Measurements from ENCODE around the gene STXBP6. TPM values are rescaled to one million over a fixed set of nuclear protein-coding genes. Genes with fewer than 3 reads are reported as not detected.

STXBP6 gene
- total and polyA plus RNA-seq, 9 donors, result 17.5 to 33.5 (median 25.6) TPM

DNA sequence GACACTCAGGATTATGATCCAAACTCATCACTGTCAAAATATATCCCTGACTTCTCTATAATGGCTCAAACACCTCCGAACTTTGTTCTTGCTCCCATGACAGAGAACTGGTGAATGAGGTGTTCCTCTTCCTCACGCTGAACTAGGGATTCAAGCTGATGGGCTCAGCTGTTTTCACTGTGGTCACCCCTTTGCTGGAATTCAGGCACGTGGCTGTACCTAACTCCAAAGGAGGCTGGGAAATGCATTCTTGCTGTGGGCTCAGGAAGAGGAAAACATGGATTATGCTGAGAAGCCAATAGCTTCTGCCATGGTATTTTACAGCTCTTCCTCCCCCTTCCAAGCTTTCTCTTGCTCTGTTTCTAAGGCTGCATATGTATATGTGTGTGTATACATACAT lies 43.9 kb downstream of the STXBP6 start:
- Histone ChIP-seq H3K27ac (ENCODE audit: low read length) (no peak overlapping the region), H3K9me3 (replicated peaks; ENCODE audit: control insufficient read depth, low read depth, low read length) (no peaks in the 10 kb centered on the region), H3K36me3 (ENCODE audit: control insufficient read depth, insufficient read depth, low read length) (no peaks in the 10 kb centered on the region), H3K4me3 (ENCODE audit: low read length) (no peak overlapping the region), H3K27me3 (ENCODE audit: control insufficient read depth, insufficient read depth, low read length) (no peaks in the 10 kb centered on the region), H3K4me1 (ENCODE audit: control insufficient read depth, insufficient read depth, low read length) (peaks cover 26% of the 10 kb centered on the region)
- 100% methylated on average over 1 of the region's 3 CpGs for WGBS (ENCODE audit: insufficient coverage)
- DNase-seq, result no peak

DNA sequence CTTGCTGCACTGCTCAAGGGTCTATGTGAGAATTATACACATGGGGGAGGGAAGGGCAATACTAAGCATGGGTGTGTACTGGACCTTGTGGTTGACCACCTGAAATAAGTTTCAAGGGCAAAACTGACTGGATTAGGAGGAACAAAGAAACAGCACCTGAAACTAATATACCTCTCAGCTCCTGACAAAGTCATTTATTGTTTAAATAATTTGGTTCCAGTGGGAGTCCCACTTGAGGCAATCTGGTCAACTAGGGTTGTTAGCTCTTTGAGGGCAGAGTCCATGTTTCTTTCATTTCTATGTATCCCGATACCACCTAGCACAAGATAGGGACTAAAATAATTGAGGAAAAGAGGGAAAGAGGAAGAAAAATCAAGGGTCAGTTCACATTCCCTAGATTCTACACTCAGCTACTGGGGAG lies 45.5 kb downstream of the STXBP6 start:
- Histone ChIP-seq H3K9me3 (replicated peaks; ENCODE audit: control insufficient read depth, low read depth, low read length) (no peaks in the 10 kb centered on the region), H3K36me3 (ENCODE audit: control insufficient read depth, insufficient read depth, low read length) (no peaks in the 10 kb centered on the region), H3K27me3 (ENCODE audit: control insufficient read depth, insufficient read depth, low read length) (no peaks in the 10 kb centered on the region), H3K4me3 (ENCODE audit: low read length) (no peak overlapping the region), H3K4me1 (ENCODE audit: control insufficient read depth, insufficient read depth, low read length) (peaks cover 18% of the 10 kb centered on the region), H3K27ac (ENCODE audit: low read length) (no peak overlapping the region)
- no peak for DNase-seq
- WGBS (ENCODE audit: insufficient coverage), result no CpG with 5 or more reads among the region's 1 CpG

DNA sequence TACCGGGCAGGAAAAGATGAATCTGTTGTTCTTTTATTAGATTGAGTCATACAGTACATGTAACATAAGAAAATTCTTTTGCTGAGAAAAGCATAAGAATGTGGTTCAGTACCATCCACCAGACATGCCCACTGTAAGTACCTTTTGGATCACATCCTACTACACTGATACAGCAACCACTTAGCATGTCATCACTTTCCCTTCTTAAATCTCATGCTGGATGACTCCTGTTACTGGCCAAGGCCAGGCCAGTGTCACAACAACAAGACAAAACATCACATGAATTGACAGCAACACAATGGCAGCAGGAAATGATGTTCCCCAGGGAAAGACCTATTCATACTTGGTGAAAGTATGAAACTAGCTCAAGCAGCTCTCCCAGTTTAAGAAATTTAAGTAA lies 46.4 kb downstream of the STXBP6 start:
- H3K9me3 ChIP-seq (replicated peaks; ENCODE audit: control insufficient read depth, low read depth, low read length), result peaks cover 4% of the 10 kb centered on the region
- H3K4me3 ChIP-seq (ENCODE audit: low read length), result no peak overlapping the region
- no peaks in the 10 kb centered on the region for H3K27me3 ChIP-seq (ENCODE audit: control insufficient read depth, insufficient read depth, low read length)
- DNase-seq, result no peak
- no peak overlapping the region for H3K27ac ChIP-seq (ENCODE audit: low read length)
- no CpG with 5 or more reads among the region's 1 CpG for WGBS (ENCODE audit: insufficient coverage)
- H3K4me1 ChIP-seq (ENCODE audit: control insufficient read depth, insufficient read depth, low read length), result peaks cover 18% of the 10 kb centered on the region
- no peaks in the 10 kb centered on the region for H3K36me3 ChIP-seq (ENCODE audit: control insufficient read depth, insufficient read depth, low read length)

DNA sequence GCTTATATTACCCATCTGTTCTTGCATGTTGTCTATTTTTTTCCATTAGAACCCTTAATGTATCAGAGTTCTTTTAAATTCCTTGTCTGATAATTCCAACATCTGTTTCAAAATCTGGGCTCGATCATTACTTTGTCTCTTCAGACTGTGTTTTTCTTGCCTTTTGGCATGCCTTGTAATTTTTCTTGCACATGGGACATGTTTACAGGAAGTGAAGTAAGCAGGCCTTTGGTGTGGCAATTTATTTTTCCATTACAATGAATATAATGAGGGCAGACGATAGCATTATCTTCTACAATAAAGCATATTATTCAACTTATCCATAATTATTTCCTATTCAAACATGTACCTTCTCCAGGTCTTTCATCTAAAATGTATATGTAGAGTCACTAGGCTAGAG lies 48.3 kb downstream of the STXBP6 start:
- peak; percentile 95 for DNase-seq
- WGBS (ENCODE audit: insufficient coverage), result no CpG with 5 or more reads among the region's 2 CpGs
- Histone ChIP-seq H3K36me3 (ENCODE audit: control insufficient read depth, insufficient read depth, low read length) (no peaks in the 10 kb centered on the region), H3K4me3 (ENCODE audit: low read length) (no peak overlapping the region), H3K27ac (ENCODE audit: low read length) (peak overlapping the region; percentile 68), H3K4me1 (ENCODE audit: control insufficient read depth, insufficient read depth, low read length) (peaks cover 8% of the 10 kb centered on the region), H3K9me3 (replicated peaks; ENCODE audit: control insufficient read depth, low read depth, low read length) (peaks cover 4% of the 10 kb centered on the region), H3K27me3 (ENCODE audit: control insufficient read depth, insufficient read depth, low read length) (no peaks in the 10 kb centered on the region)

DNA sequence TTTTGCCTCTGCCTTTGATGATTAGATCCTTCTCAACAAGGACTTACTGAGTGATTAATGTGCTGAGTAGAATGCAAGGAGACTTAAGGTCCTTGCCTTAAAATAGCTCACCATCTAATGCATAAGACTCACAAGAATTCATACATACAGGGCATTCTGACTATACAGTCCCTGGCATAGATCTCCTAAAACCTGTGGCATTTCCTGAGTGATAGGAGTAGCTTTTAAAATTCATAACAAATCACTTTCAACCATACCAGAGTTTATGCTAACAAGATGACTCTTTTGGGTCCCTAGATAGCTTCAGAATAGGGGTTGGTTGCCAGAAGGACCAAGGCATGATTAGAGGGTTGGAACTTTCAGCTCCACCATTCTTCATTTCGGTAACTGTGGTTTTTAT lies 48.8 kb downstream of the STXBP6 start:
- DNase-seq, result no peak
- H3K36me3 ChIP-seq (ENCODE audit: control insufficient read depth, insufficient read depth, low read length), result no peaks in the 10 kb centered on the region
- no peak overlapping the region for H3K4me3 ChIP-seq (ENCODE audit: low read length)
- peaks cover 8% of the 10 kb centered on the region for H3K4me1 ChIP-seq (ENCODE audit: control insufficient read depth, insufficient read depth, low read length)
- peaks cover 4% of the 10 kb centered on the region for H3K9me3 ChIP-seq (replicated peaks; ENCODE audit: control insufficient read depth, low read depth, low read length)
- H3K27ac ChIP-seq (ENCODE audit: low read length), result peak overlapping the region; percentile 68
- no CpG with 5 or more reads among the region's 1 CpG for WGBS (ENCODE audit: insufficient coverage)
- no peaks in the 10 kb centered on the region for H3K27me3 ChIP-seq (ENCODE audit: control insufficient read depth, insufficient read depth, low read length)

DNA sequence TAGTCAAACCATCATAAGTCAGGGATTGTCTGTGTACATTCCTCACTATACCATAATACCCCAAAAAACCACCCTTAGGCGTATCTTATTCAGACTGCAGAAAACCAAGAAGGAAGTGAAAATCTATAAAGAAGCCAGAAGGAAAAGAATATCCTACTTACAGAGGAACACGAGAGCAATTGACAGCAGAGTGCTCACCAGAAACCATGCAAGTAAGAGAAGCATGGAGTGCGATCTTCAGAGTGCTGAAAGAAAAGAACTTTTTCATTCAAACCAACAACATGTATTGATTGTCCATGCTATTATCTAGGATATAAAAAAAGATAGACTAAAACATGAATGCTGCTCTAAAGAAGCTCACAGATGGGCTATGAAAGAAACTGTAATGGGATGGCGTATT lies 50.8 kb downstream of the STXBP6 start:
- no peak for DNase-seq
- no peak overlapping the region for H3K27ac ChIP-seq (ENCODE audit: low read length)
- H3K36me3 ChIP-seq (ENCODE audit: control insufficient read depth, insufficient read depth, low read length), result no peaks in the 10 kb centered on the region
- WGBS (ENCODE audit: insufficient coverage), result 100% methylated on average over 1 of the region's 4 CpGs
- H3K27me3 ChIP-seq (ENCODE audit: control insufficient read depth, insufficient read depth, low read length), result no peaks in the 10 kb centered on the region
- peaks cover 8% of the 10 kb centered on the region for H3K4me1 ChIP-seq (ENCODE audit: control insufficient read depth, insufficient read depth, low read length)
- H3K4me3 ChIP-seq (ENCODE audit: low read length), result no peak overlapping the region
- H3K9me3 ChIP-seq (replicated peaks; ENCODE audit: control insufficient read depth, low read depth, low read length), result peaks cover 4% of the 10 kb centered on the region

DNA sequence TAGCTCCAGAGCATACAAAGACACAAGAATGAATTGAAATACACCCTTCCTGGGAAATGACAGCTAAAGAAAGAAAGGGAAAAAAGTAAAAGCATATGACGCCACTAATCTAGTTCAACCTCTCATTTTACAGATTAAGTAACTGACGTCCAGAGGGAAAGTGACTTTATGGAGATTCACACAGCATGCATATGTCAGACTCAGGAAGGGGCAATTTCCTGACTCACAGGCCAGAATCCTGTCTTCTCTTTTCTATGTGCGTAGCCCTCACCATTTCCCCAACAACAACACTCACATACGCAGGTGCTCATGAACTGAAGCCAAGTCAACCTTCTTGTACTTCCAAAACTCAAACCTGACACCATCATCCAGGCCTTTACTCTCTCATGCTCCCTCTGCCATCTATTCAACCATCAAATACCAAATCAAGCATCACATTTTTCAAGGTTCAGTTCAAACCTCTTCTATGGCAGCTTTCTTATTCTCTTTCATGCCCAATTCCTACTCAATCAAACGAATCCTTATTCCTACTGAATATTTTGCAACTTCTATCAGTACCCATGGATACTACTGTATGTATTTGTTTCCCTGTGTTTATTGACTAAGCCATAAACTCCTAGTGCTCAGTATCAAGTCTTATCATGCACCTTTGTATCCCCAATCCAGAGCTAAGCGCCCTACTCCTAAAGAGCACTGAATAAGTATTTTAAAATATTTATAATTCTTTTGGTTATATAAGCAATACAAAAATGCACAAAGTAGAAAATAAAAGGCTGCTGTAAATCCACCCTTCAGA lies 52.8 kb downstream of the STXBP6 start:
- WGBS (ENCODE audit: insufficient coverage), result 68% methylated on average over 3 of the region's 6 CpGs
- H3K4me1 ChIP-seq (ENCODE audit: control insufficient read depth, insufficient read depth, low read length), result peaks cover 2% of the 10 kb centered on the region

DNA sequence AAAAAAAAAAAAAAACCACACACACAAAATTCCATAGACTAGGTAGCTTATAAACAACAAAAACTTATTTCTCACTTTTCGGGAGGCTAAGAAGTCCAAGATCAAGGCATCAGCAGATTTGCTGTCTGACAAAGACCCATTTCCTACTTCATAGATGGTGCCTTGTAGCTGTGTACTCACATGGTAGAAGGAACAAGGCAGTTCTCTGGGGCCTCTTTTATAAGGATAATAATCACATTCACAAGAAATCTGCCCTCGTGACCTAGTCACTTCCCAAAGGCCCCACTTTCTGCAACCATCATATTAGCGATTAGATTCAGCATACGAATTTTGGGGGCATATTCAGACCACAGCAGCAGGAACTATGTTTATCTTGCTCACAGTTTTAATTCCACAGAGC lies 54.9 kb downstream of the STXBP6 start:
- H3K9me3 ChIP-seq (replicated peaks; ENCODE audit: control insufficient read depth, low read depth, low read length), result peaks cover 4% of the 10 kb centered on the region
- H3K4me3 ChIP-seq (ENCODE audit: low read length), result no peak overlapping the region
- no peaks in the 10 kb centered on the region for H3K27me3 ChIP-seq (ENCODE audit: control insufficient read depth, insufficient read depth, low read length)
- no peaks in the 10 kb centered on the region for H3K36me3 ChIP-seq (ENCODE audit: control insufficient read depth, insufficient read depth, low read length)
- no peak for DNase-seq
- H3K4me1 ChIP-seq (ENCODE audit: control insufficient read depth, insufficient read depth, low read length), result no peaks in the 10 kb centered on the region
- WGBS (ENCODE audit: insufficient coverage), result no CpG with 5 or more reads among the region's 4 CpGs
- no peak overlapping the region for H3K27ac ChIP-seq (ENCODE audit: low read length)

More for the DNA sequence above, 52.8 kb downstream of the STXBP6 start:
- Histone ChIP-seq H3K27me3 (ENCODE audit: control insufficient read depth, insufficient read depth, low read length) (no peaks in the 10 kb centered on the region), H3K27ac (ENCODE audit: low read length) (no peak overlapping the region), H3K9me3 (replicated peaks; ENCODE audit: control insufficient read depth, low read depth, low read length) (peaks cover 4% of the 10 kb centered on the region), H3K4me3 (ENCODE audit: low read length) (no peak overlapping the region), H3K36me3 (ENCODE audit: control insufficient read depth, insufficient read depth, low read length) (no peaks in the 10 kb centered on the region)
- DNase-seq, result no peak

DNA sequence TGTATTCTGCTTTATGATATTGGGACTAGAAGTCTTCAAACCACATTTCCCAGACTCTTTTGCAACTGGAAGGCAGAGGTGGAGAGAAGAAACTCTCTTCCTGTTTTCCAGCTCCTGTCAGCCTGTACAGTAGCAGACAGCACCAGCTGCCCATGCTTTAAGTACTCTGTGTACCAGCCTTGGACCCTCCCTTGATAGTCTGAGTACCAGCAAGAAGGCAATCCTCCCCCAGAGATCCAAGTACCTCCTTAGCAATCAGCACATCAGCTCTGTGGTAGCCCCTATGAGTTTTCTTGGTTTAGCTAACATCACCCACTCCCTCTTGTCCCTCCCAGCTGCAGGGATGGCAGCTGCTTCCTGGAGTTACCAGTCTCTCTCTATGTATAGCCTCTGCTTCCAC lies 56.3 kb downstream of the STXBP6 start:
- DNase-seq, result no peak
- Histone ChIP-seq H3K36me3 (ENCODE audit: control insufficient read depth, insufficient read depth, low read length) (peaks cover 5% of the 10 kb centered on the region), H3K9me3 (replicated peaks; ENCODE audit: control insufficient read depth, low read depth, low read length) (no peaks in the 10 kb centered on the region), H3K27ac (ENCODE audit: low read length) (no peak overlapping the region), H3K4me3 (ENCODE audit: low read length) (no peak overlapping the region), H3K4me1 (ENCODE audit: control insufficient read depth, insufficient read depth, low read length) (no peaks in the 10 kb centered on the region), H3K27me3 (ENCODE audit: control insufficient read depth, insufficient read depth, low read length) (no peaks in the 10 kb centered on the region)

DNA sequence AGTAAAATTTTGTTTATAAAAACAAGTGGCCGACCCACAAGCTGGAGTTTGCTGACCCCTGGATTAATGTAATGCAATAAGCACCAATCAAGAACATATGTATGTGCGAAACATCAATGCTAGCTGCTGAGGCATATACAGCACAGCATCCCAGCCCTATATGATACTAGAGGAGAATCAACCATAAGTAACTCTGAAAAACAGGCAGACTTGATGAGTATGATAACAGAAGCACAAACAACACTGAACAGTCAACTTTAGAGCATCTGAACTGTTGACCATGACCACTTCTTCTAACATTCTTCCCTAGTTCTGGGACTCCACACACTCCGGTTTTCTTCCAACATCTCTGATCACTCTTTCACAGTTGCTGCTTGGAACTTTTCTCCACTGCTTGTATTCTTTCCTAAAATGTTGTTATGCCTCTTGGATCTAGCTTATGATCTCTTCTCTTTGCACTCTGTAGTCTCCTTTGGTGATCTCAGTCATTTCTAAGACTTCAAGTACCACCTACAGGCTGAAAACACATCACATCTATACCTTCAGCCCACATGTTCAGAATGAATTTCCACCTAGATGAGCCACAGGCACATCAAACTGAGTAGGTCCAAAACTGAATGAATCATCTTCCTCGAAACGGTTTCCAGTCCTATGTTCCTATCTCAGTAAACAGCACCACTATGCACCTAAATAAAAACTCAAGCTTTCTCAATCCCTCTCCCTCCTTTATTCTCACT lies 57.2 kb downstream of the STXBP6 start:
- no peaks in the 10 kb centered on the region for H3K9me3 ChIP-seq (replicated peaks; ENCODE audit: control insufficient read depth, low read depth, low read length)
- H3K4me3 ChIP-seq (ENCODE audit: low read length), result no peak overlapping the region
- H3K27ac ChIP-seq (ENCODE audit: low read length), result no peak overlapping the region
- H3K36me3 ChIP-seq (ENCODE audit: control insufficient read depth, insufficient read depth, low read length), result peaks cover 5% of the 10 kb centered on the region
- no peaks in the 10 kb centered on the region for H3K27me3 ChIP-seq (ENCODE audit: control insufficient read depth, insufficient read depth, low read length)
- no peak for DNase-seq
- 88% methylated on average over 3 of the region's 5 CpGs for WGBS (ENCODE audit: insufficient coverage)
- H3K4me1 ChIP-seq (ENCODE audit: control insufficient read depth, insufficient read depth, low read length), result no peaks in the 10 kb centered on the region

Measured in muscle of leg (tissue), 11 donors.